Gastroesophageal sphincter (tissue), 4 donors: ENCODE data around the gene PSMB11. TPM values are rescaled to one million over a fixed set of nuclear protein-coding genes. Genes with fewer than 3 reads are reported as not detected.

Source experiments
- ATAC-seq: fragments of 150-250 bp; one replicate; pipeline ENCODE4 v1.9.1; 2016; ENCODE audit warnings: mild to moderate bottlenecking, moderate library complexity
- H3K27ac ChIP-seq, 4 donors: fragments of 200-600 bp; sonication (generic) in 3 of 4; 1 replicate in 3 of 4; 2 replicates in 1 of 4; pipeline ENCODE4 v1.5.1; 2016 to 2019
- H3K27me3 ChIP-seq: fragments of 200-600 bp; sonication (generic); one replicate; pipeline ENCODE4 v1.5.1; 2019
- H3K36me3 ChIP-seq, 2 donors: fragments of 200-600 bp; sonication (generic); one replicate each; pipeline ENCODE4 v1.5.1; 2019; ENCODE audit warnings: control low read depth in 1 of 2
- H3K4me1 ChIP-seq, 3 donors: fragments of 200-600 bp; sonication (generic); 1 replicate in 2 of 3; 2 replicates in 1 of 3; pipeline ENCODE4 v1.5.1; 2016 to 2019; ENCODE audit warnings: control low read depth in 2 of 3
- H3K4me3 ChIP-seq, 2 donors: fragments of 200-600 bp; sonication (generic); one replicate each; pipeline ENCODE4 v1.5.1; 2019; ENCODE audit warnings: mild to moderate bottlenecking in 1 of 2, moderate library complexity in 1 of 2
- H3K9me3 ChIP-seq, 3 donors: fragments of 200-600 bp; sonication (generic); one replicate each; pipeline ENCODE4 v1.5.1; 2017 to 2019; ENCODE audit warnings: control low read depth in 2 of 3
- CTCF ChIP-seq, 4 experiments: fragments of 200-600 bp in 2 of 4; fragments of 450-650 bp in 2 of 4; sonication (generic) in 1 of 4; IDR thresholded peaks; one replicate each; pipeline ENCODE4 v1.5.1; 2017 to 2019; ENCODE audit warnings: antibody characterized with exemption in 4 of 4, mild to moderate bottlenecking in 2 of 4, moderate library complexity in 2 of 4
- EP300 ChIP-seq: sonication (generic); formaldehyde crosslinking; IDR thresholded peaks from one replicate; pipeline ENCODE4 v1.6.1; 2017; ENCODE audit warnings: antibody characterized with exemption, mild to moderate bottlenecking
- POLR2A ChIP-seq, 2 donors: fragments of 450-650 bp; IDR thresholded peaks; one replicate each; pipeline ENCODE4 v1.6.1; 2017; ENCODE audit warnings: antibody characterized with exemption in 2 of 2, mild to moderate bottlenecking in 2 of 2, moderate library complexity in 1 of 2
- POLR2AphosphoS5 ChIP-seq: sonication (generic); formaldehyde crosslinking; IDR thresholded peaks from one replicate; pipeline ENCODE4 v1.6.1; 2017; ENCODE audit warnings: antibody characterized with exemption
- WGBS, 2 donors: methylation state at CpG; one replicate each; pipeline ENCODE4 v1.1.5; 2018; ENCODE audit warnings: low coverage in 1 of 2; 5-methylcytosine and 5-hydroxymethylcytosine counted together
- total RNA-seq, 4 donors: library from RNA; depleted of rRNA; stranded (reverse); fragments of >200 nt; gene quantifications; one replicate each; pipeline ENCODE4 v1.1.0, GENCODE V29; 2016

PSMB11 gene
- total RNA-seq, 4 donors from 2014 or later, result 0.27 TPM; not detected in 3

GRCh38 chr14:23043754-23044153, 1.7 kb downstream of the PSMB11 start:
- Histone ChIP-seq H3K27me3 (peaks cover 13% of the 10 kb centered on the region), H3K27ac (no peak overlapping the region), H3K36me3 (no peaks in the 10 kb centered on the region), H3K4me1 (peaks cover 0 to 6% (median 0%) of the 10 kb centered on the region in 3 donors), H3K4me3 (no peak overlapping the region), H3K9me3 (no peaks in the 10 kb centered on the region)
- ATAC-seq, result no peak
- no peak for TF ChIP-seq EP300
- no peak for TF ChIP-seq POLR2AphosphoS5
- TF ChIP-seq POLR2A (IDR thresholded peaks at IDR 0.05), result no peak
- TF ChIP-seq CTCF (IDR thresholded peaks at IDR 0.05), result no peak
- WGBS, 2 donors, result 60 to 69% methylated on average over 2 to 3 of the region's 3 CpGs

- Histone ChIP-seq H3K27me3 (peaks cover 13% of the 10 kb centered on the region), H3K27ac (no peak overlapping the region), H3K36me3 (no peaks in the 10 kb centered on the region), H3K9me3 (no peaks in the 10 kb centered on the region), H3K4me1 (peaks cover 0 to 6% (median 0%) of the 10 kb centered on the region in 3 donors), H3K4me3 (no peak overlapping the region)
- 80% methylated on average over 3 to 6 of the region's 8 CpGs for WGBS, 2 donors
- no peak for ATAC-seq
- TF ChIP-seq CTCF (IDR thresholded peaks at IDR 0.05) (no peak), POLR2AphosphoS5 (no peak), EP300 (no peak), POLR2A (IDR thresholded peaks at IDR 0.05) (no peak)
Observed at GRCh38 chr14:23044840-23045239, 2.8 kb downstream of the PSMB11 start.

DNA sequence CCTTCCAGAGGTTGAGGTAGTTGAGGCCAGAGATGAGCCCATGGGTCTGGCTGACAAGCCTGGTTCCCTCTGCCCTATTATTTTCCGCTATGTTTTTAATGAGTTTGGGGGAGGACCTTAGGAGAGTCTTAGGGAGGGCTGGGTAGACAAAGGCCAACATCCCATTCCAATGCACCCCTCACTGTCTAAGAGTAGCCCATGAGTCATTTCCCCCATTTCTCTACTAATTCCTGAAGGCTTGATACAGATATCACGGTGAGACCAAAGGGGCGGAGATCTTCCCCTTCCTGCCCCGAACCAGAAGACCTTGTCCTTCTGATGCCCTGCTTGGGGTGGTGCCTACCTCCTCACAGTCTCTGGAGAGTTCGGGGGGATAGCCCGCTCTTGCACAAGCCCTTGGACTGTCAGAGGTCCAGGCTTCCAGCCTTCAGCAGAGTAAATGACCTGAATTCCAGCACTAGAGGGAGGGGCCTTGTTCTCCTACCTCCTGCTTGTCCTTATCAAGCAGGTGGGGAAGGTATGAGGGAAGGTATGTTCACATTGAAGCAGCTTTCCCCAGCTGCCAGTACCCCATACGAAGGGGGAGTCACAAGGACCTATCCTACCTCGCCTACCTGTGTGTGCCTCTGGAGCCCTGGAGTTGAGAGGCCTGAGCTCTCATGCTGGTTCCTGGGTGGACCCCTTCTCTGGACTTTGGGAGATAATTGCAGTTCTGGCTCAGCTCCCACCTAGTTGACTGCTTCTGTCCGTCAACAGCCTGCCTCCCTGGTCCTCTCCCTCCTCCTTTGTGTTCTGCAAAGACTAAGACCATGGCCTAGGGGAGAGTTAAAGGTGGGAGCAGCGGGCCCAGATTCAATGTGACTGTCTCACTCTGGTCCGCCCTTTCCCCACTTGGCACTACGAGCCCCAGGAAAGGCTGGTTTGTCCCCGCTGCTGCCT, 3.7 kb downstream of the PSMB11 start:
- Histone ChIP-seq H3K36me3 (no peaks in the 10 kb centered on the region), H3K27me3 (peaks cover 13% of the 10 kb centered on the region), H3K4me1 (peaks cover 0 to 6% (median 0%) of the 10 kb centered on the region in 3 donors), H3K9me3 (no peaks in the 10 kb centered on the region), H3K27ac (no peak overlapping the region), H3K4me3 (no peak overlapping the region)
- no peak for ATAC-seq
- 86 to 95% methylated on average over 3 to 6 of the region's 13 CpGs for WGBS, 2 donors
- TF ChIP-seq POLR2A (IDR thresholded peaks at IDR 0.05) (no peak), POLR2AphosphoS5 (no peak), CTCF (IDR thresholded peaks at IDR 0.05) (no peak), EP300 (no peak)

DNA sequence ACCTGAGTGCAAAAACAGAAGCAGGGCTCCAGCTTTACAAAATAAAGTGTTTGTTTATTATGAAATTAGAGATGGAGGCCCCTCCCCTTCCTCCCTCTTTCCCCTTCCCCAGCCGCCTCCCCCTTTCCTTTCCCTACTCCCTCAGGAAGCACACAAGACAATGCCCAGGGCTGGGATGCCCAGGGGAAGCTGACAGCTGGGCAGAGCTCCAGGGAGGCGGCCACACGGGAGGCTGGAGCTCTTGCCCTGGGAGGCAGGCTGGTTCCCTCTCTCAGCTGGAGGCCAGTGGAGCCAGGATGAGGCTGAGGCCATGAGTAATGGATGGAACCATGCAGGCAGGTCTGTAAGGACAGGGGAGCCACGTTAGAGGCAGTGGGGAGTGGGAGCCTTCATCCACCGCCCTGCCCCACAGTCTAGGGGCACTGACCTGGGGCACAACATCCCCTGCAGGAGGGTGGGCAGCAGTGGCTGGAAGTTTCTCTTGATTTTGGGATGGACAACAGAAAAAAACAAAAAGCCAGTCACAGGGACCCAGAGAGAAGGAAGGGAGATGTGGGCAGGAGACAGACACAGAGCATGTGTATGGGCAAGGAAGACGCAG, 5.1 kb downstream of the PSMB11 start:
- Histone ChIP-seq H3K27ac (peak overlapping the region in 2 of 4 donors; percentile 2 to 40), H3K4me1 (peaks cover 0 to 6% (median 0%) of the 10 kb centered on the region in 3 donors), H3K4me3 (no peak overlapping the region), H3K36me3 (no peaks in the 10 kb centered on the region), H3K9me3 (no peaks in the 10 kb centered on the region), H3K27me3 (peaks cover 13% of the 10 kb centered on the region)
- TF ChIP-seq POLR2AphosphoS5 (no peak), CTCF (IDR thresholded peaks at IDR 0.05) (no peak), EP300 (no peak)
- 20 to 93% methylated on average over 1 to 3 of the region's 6 CpGs for WGBS, 2 donors
- no peak for ATAC-seq
